H1 (cell line): ENCODE data around the gene GLRA1. TPM values are rescaled to one million over a fixed set of nuclear protein-coding genes. Genes with fewer than 3 reads are reported as not detected.

ENCODE experiments used
- CTCF ChIA-PET: fragments of 300-600 bp; sonication (Branson Sonifier 250); formaldehyde crosslinking; loops from one replicate; lab custom pipeline; 2021; ENCODE audit not compliant: partially characterized antibody; lab: Charles Lee
- POLR2A ChIA-PET: fragments of 300-600 bp; sonication (Branson Sonifier 250); formaldehyde crosslinking; loops from one replicate; lab custom pipeline; 2021; ENCODE audit warnings: inconsistent platforms; ENCODE audit not compliant: partially characterized antibody; lab: Charles Lee
- DNase-seq, 2 experiments: peaks; one replicate each; pipeline versions ENCODE4 v3.0.0 to v3.0.0-alpha.2; 2010 to 2022; ENCODE audit warnings: low spot score in 2 of 2, low read depth in 1 of 2, mixed read lengths in 1 of 2
- FAIRE-seq: peaks from 2 replicates; lab custom pipeline; 2011; peaks lifted over from hg19 to GRCh38; lab: Jason Lieb, UNC
- H2AFZ ChIP-seq: 2 replicates; pipeline ENCODE4 v1.8.1; 2012; ENCODE audit warnings: low read length, inconsistent platforms
- H2AK5ac ChIP-seq: 2 replicates; pipeline ENCODE4 v1.6.1; 2013; ENCODE audit warnings: low read depth, low read length
- H2BK120ac ChIP-seq: replicated peaks from 2 replicates; pipeline ENCODE3; 2013; ENCODE audit warnings: low read depth, low read length, inconsistent platforms
- H2BK12ac ChIP-seq: 2 replicates; pipeline ENCODE4 v1.6.1; 2013; ENCODE audit warnings: low read depth, low read length
- H2BK15ac ChIP-seq: 2 replicates; pipeline ENCODE4 v1.6.1; 2013; ENCODE audit warnings: low read length
- H2BK20ac ChIP-seq: 2 replicates; pipeline ENCODE4 v1.6.1; 2013; ENCODE audit warnings: low read length
- H2BK5ac ChIP-seq: 2 replicates; pipeline ENCODE4 v1.6.1; 2013; ENCODE audit warnings: low read depth, low read length
- H3K14ac ChIP-seq: 2 replicates; pipeline ENCODE4 v1.6.1; 2013; ENCODE audit warnings: inconsistent platforms; ENCODE audit not compliant: insufficient read length
- H3K18ac ChIP-seq: 2 replicates; pipeline ENCODE4 v1.6.1; 2013; ENCODE audit warnings: low read length; ENCODE audit errors: extremely low read depth
- H3K23ac ChIP-seq: 2 replicates; pipeline ENCODE4 v1.6.1; 2013; ENCODE audit warnings: inconsistent platforms; ENCODE audit not compliant: insufficient read length
- H3K23me2 ChIP-seq: 2 replicates; pipeline ENCODE4 v1.6.1; 2013; ENCODE audit warnings: low read depth, low read length
- H3K27ac ChIP-seq: 2 replicates; pipeline ENCODE4 v1.6.1; 2011; ENCODE audit warnings: low read depth, low read length, inconsistent platforms
- H3K27me3 ChIP-seq, 4 experiments: replicated peaks in 1 of 4; 1 replicate in 1 of 4; 2 replicates in 3 of 4; pipeline versions ENCODE4 v1.6.1 to v1.8.1; 2011 to 2013; ENCODE audit warnings: low read length in 3 of 4, mild to moderate bottlenecking in 3 of 4, inconsistent platforms in 2 of 4, mixed read lengths in 2 of 4, moderate library complexity in 1 of 4; ENCODE audit not compliant: control insufficient read depth in 3 of 4, insufficient read depth in 3 of 4; ENCODE audit errors: extremely low read depth in 1 of 4
- H3K36me3 ChIP-seq, 4 experiments: 2 replicates each; pipeline versions ENCODE4 v1.6.1 to v1.8.1; 2011 to 2013; ENCODE audit warnings: mild to moderate bottlenecking in 4 of 4, low read length in 3 of 4, moderate library complexity in 2 of 4, control low read depth in 1 of 4, inconsistent platforms in 1 of 4; ENCODE audit not compliant: insufficient read depth in 4 of 4, control insufficient read depth in 2 of 4
- H3K4ac ChIP-seq: replicated peaks from 2 replicates; pipeline ENCODE3; 2013; ENCODE audit warnings: low read length, low read depth, mixed read lengths, inconsistent platforms; ENCODE audit not compliant: insufficient read length
- H3K4me1 ChIP-seq, 4 experiments: replicated peaks in 1 of 4; 1 replicate in 1 of 4; 2 replicates in 3 of 4; pipeline versions ENCODE4 v1.6.1 to v1.8.1; 2011 to 2013; ENCODE audit warnings: low read length in 3 of 4, inconsistent platforms in 2 of 4, mixed read lengths in 1 of 4; ENCODE audit not compliant: insufficient read depth in 4 of 4, control insufficient read depth in 3 of 4
- H3K4me2 ChIP-seq, 2 experiments: 2 replicates each; pipeline versions ENCODE4 v1.6.1 to v1.8.1; 2011 to 2013; ENCODE audit warnings: low read depth in 2 of 2, low read length in 2 of 2, control low read depth in 1 of 2, inconsistent platforms in 1 of 2, mild to moderate bottlenecking in 1 of 2; ENCODE audit not compliant: insufficient read depth in 1 of 2
- H3K4me3 ChIP-seq, 4 experiments: fragments of 200-600, 300-600 bp in 1 of 4; sonication (generic), shearing (Covaris generic), sonication (Bioruptor Twin) in 1 of 4; 2 replicates each; pipeline versions ENCODE4 v1.5.1 to v1.8.1; 2011 to 2016; ENCODE audit warnings: low read length in 4 of 4, low read depth in 3 of 4, control low read depth in 2 of 4, inconsistent platforms in 2 of 4, mild to moderate bottlenecking in 2 of 4, mixed read lengths in 1 of 4, moderate library complexity in 1 of 4; ENCODE audit not compliant: insufficient read depth in 2 of 4; ENCODE audit errors: extremely low read depth in 1 of 4
- H3K56ac ChIP-seq: replicated peaks from 2 replicates; pipeline ENCODE3; 2013; ENCODE audit warnings: low read depth, mild to moderate bottlenecking, mixed read lengths, low read length, inconsistent platforms; ENCODE audit not compliant: insufficient read length
- H3K79me1 ChIP-seq: 2 replicates; pipeline ENCODE4 v1.6.1; 2013; ENCODE audit warnings: low read depth, low read length, control low read depth
- H3K79me2 ChIP-seq, 2 experiments: 2 replicates each; pipeline versions ENCODE4 v1.6.1 to v1.8.1; 2012 to 2013; ENCODE audit warnings: low read length in 2 of 2, mild to moderate bottlenecking in 2 of 2, inconsistent platforms in 1 of 2; ENCODE audit not compliant: insufficient read depth in 2 of 2, control insufficient read depth in 1 of 2
- H3K9ac ChIP-seq, 4 experiments: replicated peaks in 1 of 4; 1 replicate in 1 of 4; 2 replicates in 3 of 4; pipeline versions ENCODE4 v1.6.1 to v1.8.1; 2011 to 2013; ENCODE audit warnings: low read depth in 3 of 4, low read length in 3 of 4, control low read depth in 2 of 4, mild to moderate bottlenecking in 2 of 4, moderate library complexity in 2 of 4, inconsistent platforms in 1 of 4; ENCODE audit errors: extremely low read depth in 1 of 4
- H3K9me3 ChIP-seq, 2 experiments: 2 replicates each; pipeline versions ENCODE4 v1.6.1 to v1.8.1; 2012 to 2013; ENCODE audit warnings: mild to moderate bottlenecking in 2 of 2, moderate library complexity in 2 of 2, control low read depth in 1 of 2, inconsistent platforms in 1 of 2, low read depth in 1 of 2, low read length in 1 of 2, mixed read lengths in 1 of 2; ENCODE audit not compliant: insufficient read depth in 2 of 2
- H4K20me1 ChIP-seq, 2 experiments: replicated peaks in 1 of 2; 2 replicates each; pipeline versions ENCODE3 to v1.8.1; 2011 to 2013; ENCODE audit warnings: inconsistent platforms in 2 of 2, low read length in 2 of 2, mild to moderate bottlenecking in 1 of 2; ENCODE audit not compliant: insufficient read depth in 2 of 2, control insufficient read depth in 1 of 2
- H4K5ac ChIP-seq: 2 replicates; pipeline ENCODE4 v1.6.1; 2013; ENCODE audit warnings: low read length, low read depth, mixed read lengths, inconsistent platforms; ENCODE audit not compliant: insufficient read length
- H4K8ac ChIP-seq: 2 replicates; pipeline ENCODE4 v1.8.0; 2013; ENCODE audit warnings: mild to moderate bottlenecking, moderate library complexity, low read length, inconsistent platforms; ENCODE audit not compliant: insufficient read depth; ENCODE audit errors: extremely low read depth
- H4K91ac ChIP-seq: replicated peaks from 2 replicates; pipeline ENCODE3; 2013; ENCODE audit warnings: low read length, mixed read lengths, inconsistent platforms; ENCODE audit not compliant: insufficient read length
- CBX8 ChIP-seq: fragments of 300-800, 300-1000 bp; sonication (generic); IDR thresholded peaks from 2 replicates; pipeline ENCODE4 v1.7.1; 2016; ENCODE audit warnings: low read depth, low read length, borderline replicate concordance
- CEBPB ChIP-seq: IDR thresholded peaks from 2 replicates; pipeline ENCODE4 v1.6.1; 2012; ENCODE audit warnings: low read depth, low read length
- CHD2 ChIP-seq: IDR thresholded peaks from 2 replicates; pipeline ENCODE4 v1.6.1; 2012; ENCODE audit warnings: low read length, improper control_type of control experiment
- CTBP2 ChIP-seq: IDR thresholded peaks from 2 replicates; pipeline ENCODE4 v1.7.0; 2011; ENCODE audit warnings: borderline replicate concordance, mild to moderate bottlenecking, moderate library complexity, mixed read lengths, low read length; ENCODE audit not compliant: insufficient read depth, insufficient read length
- FOSL1 ChIP-seq: IDR thresholded peaks from 2 replicates; pipeline ENCODE4 v1.6.1; 2011; ENCODE audit warnings: mild to moderate bottlenecking, low read depth, low read length, moderate library complexity; ENCODE audit not compliant: insufficient read depth
- HDAC2 ChIP-seq, 2 experiments: fragments of 300-600 bp in 1 of 2; sonication (generic) in 1 of 2; IDR thresholded peaks; 2 replicates each; pipeline ENCODE4 v1.6.1; 2011 to 2012; ENCODE audit warnings: low read depth in 2 of 2, low read length in 2 of 2, mild to moderate bottlenecking in 2 of 2, moderate library complexity in 2 of 2, borderline replicate concordance in 1 of 2, inconsistent platforms in 1 of 2
- HDAC6 ChIP-seq: IDR thresholded peaks from one replicate; pipeline ENCODE4 v1.7.1; 2012; ENCODE audit warnings: low read depth, mild to moderate bottlenecking, inconsistent platforms, low read length, moderate library complexity
- JUND ChIP-seq: IDR thresholded peaks from 2 replicates; pipeline ENCODE4 v1.6.1; 2011; ENCODE audit warnings: mild to moderate bottlenecking, improper control_type of control experiment, low read length
- KDM5A ChIP-seq: fragments of 200-600 bp; IDR thresholded peaks from 2 replicates; pipeline ENCODE4 v1.7.1; 2012; ENCODE audit warnings: mild to moderate bottlenecking, low read length, inconsistent platforms, mixed read lengths
- SIRT6 ChIP-seq: IDR thresholded peaks from one replicate; pipeline ENCODE4 v1.7.1; 2012; ENCODE audit warnings: low read length, inconsistent platforms
- SUZ12 ChIP-seq: fragments of 200-600 bp; sonication (generic); IDR thresholded peaks from 2 replicates; pipeline ENCODE4 v1.6.1; 2012; ENCODE audit warnings: mild to moderate bottlenecking, inconsistent platforms, low read length, moderate library complexity, mixed read lengths
- YY1 ChIP-seq: IDR thresholded peaks from 2 replicates; pipeline ENCODE4 v1.6.1; 2011; ENCODE audit warnings: low read depth, mild to moderate bottlenecking, low read length
- WGBS, 2 experiments: shearing (Covaris generic) in 1 of 2; methylation state at CpG; one replicate each; pipeline versions ENCODE4 v1.1.6 to v1.1.7; 2013 to 2015; ENCODE audit warnings: low lambda C conversion rate in 2 of 2, mixed read lengths in 2 of 2, inconsistent platforms in 1 of 2, low coverage in 1 of 2, missing lambda C conversion rate in 1 of 2; ENCODE audit not compliant: insufficient replicate concordance in 2 of 2, insufficient coverage in 1 of 2, insufficient read length in 1 of 2; ENCODE audit errors: extremely low coverage in 1 of 2, missing lambda C conversion rate in 1 of 2; 5-methylcytosine and 5-hydroxymethylcytosine counted together
- polyA plus RNA-seq, 7 experiments: library from polyadenylated mRNA; depleted of rRNA in 3 of 7; stranded (reverse) in 5 of 7; unstranded in 2 of 7; fragments of >200 nt in 5 of 7; fragments of 200-250 nt in 2 of 7; gene quantifications; 1 replicate in 5 of 7; 2 replicates in 1 of 7; 4 replicates in 1 of 7; pipeline versions ENCODE4 v1.2.1 to v1.2.3, GENCODE V29; 2011 to 2013; ENCODE audit warnings: missing spikeins in 2 of 7, mixed read lengths in 2 of 7
- total RNA-seq: library from RNA; stranded (reverse); fragmentation: NEBNext Ultra II Directional; extraction: Animal tissue kit (Norgen Biotek cat#: 25700); gene quantifications from 2 replicates; pipeline ENCODE4 v1.2.1, GENCODE V29; 2021

GLRA1 gene
- total and polyA plus RNA-seq, 2 of the 8 experiments (the other 6 are each of a cell fraction or from before 2014, with no cell fraction given), result not detected

- H4K20me1 ChIP-seq, result no peaks in the 10 kb centered on the region
- no peak overlapping the region for H2BK15ac ChIP-seq
- H3K27ac ChIP-seq, result no peak overlapping the region
- no peak overlapping the region for H3K4me3 ChIP-seq
- H4K91ac ChIP-seq, result no peak overlapping the region
- H3K4me1 ChIP-seq, result no peaks in the 10 kb centered on the region
- 84% methylated on average over 3 of the region's 3 CpGs; no CpG with 5 or more reads in 1 of the 2 experiments for WGBS, 2 experiments
- no peaks in the 10 kb centered on the region for H3K27me3 ChIP-seq
- H2AK5ac ChIP-seq, result no peak overlapping the region
- FAIRE-seq (no peak), DNase-seq (no peak)
- H2BK120ac ChIP-seq, result no peak overlapping the region
- no peaks in the 10 kb centered on the region for H3K79me1 ChIP-seq
- H3K36me3 ChIP-seq, result no peaks in the 10 kb centered on the region
- no peak overlapping the region for H3K4me2 ChIP-seq
- no peak overlapping the region for H2AFZ ChIP-seq
- no peak overlapping the region for H2BK20ac ChIP-seq
- H3K79me2 ChIP-seq, result no peaks in the 10 kb centered on the region
- H3K4ac ChIP-seq, result no peak overlapping the region
- POLR2A ChIA-PET, result no interaction called here
- H3K23ac ChIP-seq, result no peak overlapping the region
- H3K56ac ChIP-seq, result no peak overlapping the region
- peaks cover 8 to 13% of the 10 kb centered on the region in 2 experiments; a peak in 3 of 4 replicates for H3K9me3 ChIP-seq
- no peak overlapping the region for H2BK12ac ChIP-seq
- CTCF ChIA-PET, result interaction anchor here (1.1 to 2.4 kb wide), 2 partner anchors 11 to 28 kb away, joined by 3 to 7 read pairs; partner anchors contain the start of gene GLRA1
- H4K8ac ChIP-seq, result no peak overlapping the region
- no peak overlapping the region for H4K5ac ChIP-seq
- H3K18ac ChIP-seq, result no peak overlapping the region
- no peak overlapping the region for H3K9ac ChIP-seq
- H3K23me2 ChIP-seq, result no peaks in the 10 kb centered on the region; the same call in 1 of the 2 replicates
- no peak for TF ChIP-seq KDM5A
- TF ChIP-seq SUZ12, result no peak
- no peak for TF ChIP-seq JUND
- no peak for TF ChIP-seq HDAC6
- TF ChIP-seq YY1, result no peak
- TF ChIP-seq FOSL1, result no peak
- TF ChIP-seq CTBP2, result no peak
- no peak for TF ChIP-seq SIRT6
- TF ChIP-seq HDAC2 (IDR thresholded peaks at IDR 0.05; ENCODE audit: borderline replicate concordance in 1 of 2, low read depth in 2 of 2, low read length in 2 of 2), result no peak
- no peak for TF ChIP-seq CBX8
- no peak for TF ChIP-seq CEBPB
- TF ChIP-seq CHD2, result no peak
- TF ChIP-seq, all 59 proteins: peak for 0
- Histone ChIP-seq H2BK5ac (no peak overlapping the region), H3K14ac (no peak overlapping the region)
Observed at GRCh38 chr5:151935135-151935695, 10.6 kb upstream of the GLRA1 start.
